Large intestine (tissue), 3 donors: ENCODE data around the gene DZIP1L. TPM values are rescaled to one million over a fixed set of nuclear protein-coding genes. Genes with fewer than 3 reads are reported as not detected.
"Not testable (repeated sequence)": the region's sequence is repeated elsewhere in the genome, so short reads cannot be mapped to it uniquely, and the experiment has no call there.

ENCODE experiments used
- DNase-seq, 2 donors: peaks; one replicate each; pipeline versions ENCODE4 v3.0.0 to v3.0.0-alpha.2; 2013
- H3K27ac ChIP-seq: one replicate; pipeline ENCODE4 v1.5.1; 2013; ENCODE audit warnings: low read length
- H3K27me3 ChIP-seq: 2 replicates; pipeline ENCODE4 v1.6.1; 2013; ENCODE audit warnings: low read length; ENCODE audit not compliant: control insufficient read depth, insufficient read depth
- H3K36me3 ChIP-seq: 2 replicates; pipeline ENCODE4 v1.6.1; 2013; ENCODE audit warnings: low read length; ENCODE audit not compliant: control insufficient read depth, insufficient read depth
- H3K4me1 ChIP-seq: one replicate; pipeline ENCODE4 v1.6.1; 2013; ENCODE audit warnings: low read length; ENCODE audit not compliant: control insufficient read depth, insufficient read depth
- H3K4me3 ChIP-seq: one replicate; pipeline ENCODE4 v1.5.1; 2013; ENCODE audit warnings: low read length
- H3K9me3 ChIP-seq: one replicate; pipeline ENCODE4 v1.6.1; 2013; ENCODE audit warnings: mild to moderate bottlenecking, low read depth, low read length, moderate library complexity; ENCODE audit not compliant: control insufficient read depth
- WGBS: methylation state at CpG from one replicate; pipeline ENCODE4 v1.1.5; 2013; ENCODE audit warnings: low lambda C conversion rate; ENCODE audit not compliant: insufficient coverage; 5-methylcytosine and 5-hydroxymethylcytosine counted together
- polyA plus RNA-seq: library from polyadenylated mRNA; unstranded; fragments of 120-200 nt; gene quantifications from one replicate; pipeline ENCODE4 v1.2.1, GENCODE V29; 2013

The DZIP1L gene
- polyA plus RNA-seq, 1 donor, result 4.4 TPM

- no peak overlapping the region for H3K27ac ChIP-seq
- no peak for DNase-seq
- H3K4me1 ChIP-seq, result no peaks in the 10 kb centered on the region
- H3K36me3 ChIP-seq, result peaks cover 9% of the 10 kb centered on the region
- H3K9me3 ChIP-seq, result no peaks in the 10 kb centered on the region
- no peaks in the 10 kb centered on the region for H3K27me3 ChIP-seq
- WGBS, result no CpG with 5 or more reads among the region's 3 CpGs
- H3K4me3 ChIP-seq, result no peak overlapping the region
Measured at GRCh38 chr3:138089091-138089490, 26.3 kb downstream of the DZIP1L start.

GRCh38 chr3:138085745-138086144 is 29.7 kb downstream of the DZIP1L start:
- peaks cover 13% of the 10 kb centered on the region for H3K36me3 ChIP-seq
- H3K9me3 ChIP-seq, H3K4me1 ChIP-seq, H3K27ac ChIP-seq, H3K27me3 ChIP-seq, H3K4me3 ChIP-seq, DNase-seq: not testable (repeated sequence)
- no CpG with 5 or more reads among the region's 3 CpGs for WGBS

GRCh38 chr3:138084196-138084595 is 31.2 kb downstream of the DZIP1L start:
- Histone ChIP-seq H3K27me3 (no peaks in the 10 kb centered on the region), H3K9me3 (no peaks in the 10 kb centered on the region), H3K4me1 (no peaks in the 10 kb centered on the region), H3K36me3 (peaks cover 13% of the 10 kb centered on the region), H3K4me3 (no peak overlapping the region), H3K27ac (no peak overlapping the region)
- no peak for DNase-seq

GRCh38 chr3:138082992-138083386 is 32.4 kb downstream of the DZIP1L start:
- peaks cover 13% of the 10 kb centered on the region for H3K36me3 ChIP-seq
- no peaks in the 10 kb centered on the region for H3K4me1 ChIP-seq
- H3K27ac ChIP-seq, result no peak overlapping the region
- H3K4me3 ChIP-seq, result no peak overlapping the region
- H3K9me3 ChIP-seq, result no peaks in the 10 kb centered on the region
- no peak for DNase-seq
- H3K27me3 ChIP-seq, result no peaks in the 10 kb centered on the region

GRCh38 chr3:138082085-138082991 is 33.1 kb downstream of the DZIP1L start:
- H3K27me3 ChIP-seq, result no peaks in the 10 kb centered on the region
- DNase-seq, result peak in 1 of 2 donors; percentile 47
- WGBS, result no CpG with 5 or more reads among the region's 8 CpGs
- no peaks in the 10 kb centered on the region for H3K9me3 ChIP-seq
- peaks cover 11% of the 10 kb centered on the region for H3K36me3 ChIP-seq
- no peak overlapping the region for H3K4me3 ChIP-seq
- no peak overlapping the region for H3K27ac ChIP-seq
- H3K4me1 ChIP-seq, result no peaks in the 10 kb centered on the region

DNA sequence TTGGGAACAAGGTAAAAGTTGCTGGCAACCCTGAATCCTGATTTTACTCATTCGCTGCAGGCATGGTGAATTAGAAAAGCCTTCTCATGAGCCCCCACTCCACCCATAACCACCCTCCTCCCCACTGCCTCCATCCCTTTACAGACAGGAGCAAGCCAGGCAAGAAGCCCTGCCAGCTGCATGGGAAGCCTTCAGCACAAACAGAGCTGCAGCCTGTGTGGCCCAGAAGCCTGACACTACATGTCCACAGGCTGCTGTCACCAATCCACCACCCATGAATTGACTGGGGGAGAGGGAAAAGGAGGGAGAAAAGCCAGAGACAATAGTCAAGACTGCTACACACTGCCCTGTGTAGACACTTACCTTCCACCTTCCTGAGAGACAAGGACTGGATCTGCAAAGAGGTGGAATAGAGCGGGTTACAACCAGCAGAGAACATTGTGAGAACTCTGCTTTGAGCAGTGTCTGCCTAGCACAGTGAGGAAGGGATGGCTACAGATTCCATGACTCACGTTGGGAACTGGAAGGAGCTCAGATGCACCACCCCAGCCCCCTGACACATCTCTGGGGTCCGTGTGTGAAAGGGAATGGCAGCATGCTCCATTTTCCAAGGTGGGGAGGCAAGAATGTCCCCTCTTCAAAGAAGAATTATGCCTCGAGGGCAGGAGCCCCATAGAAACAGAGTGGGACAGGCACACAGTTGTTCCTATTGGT is 33.9 kb downstream of the DZIP1L start:
- H3K27me3 ChIP-seq, result no peaks in the 10 kb centered on the region
- H3K4me3 ChIP-seq, result no peak overlapping the region
- H3K4me1 ChIP-seq, result no peaks in the 10 kb centered on the region
- no peak for DNase-seq
- H3K9me3 ChIP-seq, result no peaks in the 10 kb centered on the region
- no peak overlapping the region for H3K27ac ChIP-seq
- H3K36me3 ChIP-seq, result peaks cover 9% of the 10 kb centered on the region
- WGBS, result no CpG with 5 or more reads among the region's 5 CpGs

DNA sequence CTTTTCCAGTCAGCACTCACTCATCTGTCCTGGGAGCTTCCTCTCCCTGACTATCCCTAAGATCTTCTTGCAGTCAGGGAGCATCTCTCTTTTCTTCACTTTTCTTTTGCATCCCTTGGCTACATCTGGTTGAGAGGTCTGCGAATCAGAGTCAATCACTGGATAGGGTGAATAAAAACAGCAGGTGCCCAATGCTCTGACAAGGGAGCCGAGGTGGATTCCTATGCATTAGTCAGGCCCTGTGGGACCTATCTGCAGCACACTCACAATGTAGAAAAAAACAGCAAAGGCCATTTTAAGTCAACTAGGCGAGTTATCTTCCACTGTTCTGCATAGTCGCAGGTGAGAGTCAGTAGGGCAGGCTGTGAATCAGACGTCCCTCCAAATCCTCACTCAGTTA is 35.5 kb downstream of the DZIP1L start:
- H3K9me3 ChIP-seq, result no peaks in the 10 kb centered on the region
- H3K27ac ChIP-seq, result no peak overlapping the region
- DNase-seq, result no peak
- no peaks in the 10 kb centered on the region for H3K4me1 ChIP-seq
- H3K4me3 ChIP-seq, result no peak overlapping the region
- no peaks in the 10 kb centered on the region for H3K27me3 ChIP-seq
- peaks cover 8% of the 10 kb centered on the region for H3K36me3 ChIP-seq
- WGBS, result no CpG with 5 or more reads among the region's 5 CpGs

DNA sequence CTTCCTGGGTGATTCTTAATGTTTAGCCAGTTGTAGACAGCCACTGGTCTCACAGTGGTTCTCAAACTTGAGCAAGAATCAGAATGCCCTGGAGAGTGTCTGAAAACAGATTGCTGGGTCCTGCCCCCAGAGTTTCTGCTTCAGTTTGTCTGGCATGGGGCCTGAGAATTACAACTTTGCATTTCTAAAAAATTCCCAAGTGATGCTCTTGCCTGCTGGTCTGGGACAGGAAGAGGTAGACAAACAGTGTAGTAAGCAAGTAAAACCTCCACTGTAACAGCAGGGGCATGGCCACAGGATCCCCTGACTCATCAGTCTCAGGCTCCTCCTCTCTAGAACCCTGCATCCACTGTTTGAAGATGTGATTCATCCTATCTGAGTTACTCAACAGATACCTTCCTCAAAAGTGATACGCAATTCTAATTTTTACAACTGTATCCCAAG is 36.5 kb downstream of the DZIP1L start:
- Histone ChIP-seq H3K36me3 (peaks cover 6% of the 10 kb centered on the region), H3K27me3 (no peaks in the 10 kb centered on the region), H3K9me3 (no peaks in the 10 kb centered on the region), H3K4me3 (no peak overlapping the region), H3K27ac (no peak overlapping the region), H3K4me1 (no peaks in the 10 kb centered on the region)
- DNase-seq, result no peak
- WGBS, result no CpG with 5 or more reads among the region's 1 CpG

GRCh38 chr3:138078096-138078495 is 37.3 kb downstream of the DZIP1L start:
- H3K9me3 ChIP-seq, result no peaks in the 10 kb centered on the region
- DNase-seq, result no peak
- no peak overlapping the region for H3K4me3 ChIP-seq
- peaks cover 2% of the 10 kb centered on the region for H3K36me3 ChIP-seq
- WGBS, result no CpG with 5 or more reads among the region's 4 CpGs
- H3K4me1 ChIP-seq, result no peaks in the 10 kb centered on the region
- H3K27me3 ChIP-seq, result no peaks in the 10 kb centered on the region
- H3K27ac ChIP-seq, result no peak overlapping the region

DNA sequence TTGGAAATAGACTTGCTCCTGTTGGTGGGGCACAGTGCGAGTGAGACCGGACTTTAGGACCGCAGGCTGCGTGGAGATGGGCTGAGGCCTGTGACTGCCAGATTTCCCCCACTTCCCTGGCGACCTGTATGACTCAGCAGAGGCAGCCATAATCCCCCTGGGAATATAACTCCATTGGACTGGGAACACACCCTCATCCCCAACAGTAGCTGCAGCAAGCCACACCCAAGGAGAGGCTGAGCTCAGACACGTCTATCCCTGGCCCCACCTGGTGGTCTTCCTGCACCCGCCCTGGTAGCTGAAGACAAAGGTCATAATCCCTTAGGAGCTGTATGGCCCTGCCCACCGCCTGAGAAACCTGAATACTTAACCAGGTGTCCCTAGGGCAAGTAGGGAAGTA is 42.6 kb downstream of the DZIP1L start:
- no peak overlapping the region for H3K4me3 ChIP-seq
- H3K4me1 ChIP-seq, result no peaks in the 10 kb centered on the region
- WGBS, result no CpG with 5 or more reads among the region's 8 CpGs
- no peak overlapping the region for H3K27ac ChIP-seq
- H3K36me3 ChIP-seq, result peaks cover 6% of the 10 kb centered on the region
- no peaks in the 10 kb centered on the region for H3K27me3 ChIP-seq
- H3K9me3 ChIP-seq, result no peaks in the 10 kb centered on the region
- DNase-seq, result no peak
